Germinal center (tissue), 1 donor: ENCODE measurements around the gene PRPSAP2.
A peak's percentile ranks its signal among the peaks of the same experiment; 100 is the strongest.
"Not testable (repeated sequence)": the region's sequence is repeated elsewhere in the genome, so short reads cannot be mapped to it uniquely, and the experiment has no call there.

Source experiments
- DNase-seq: peaks from one replicate; pipeline ENCODE4 v3.0.0; 2012; ENCODE audit warnings: mixed read lengths, low spot score

Gene PRPSAP2

GRCh38 chr17:18857864-18858566 lies at the start of gene PRPSAP2:
TSS of gene PRPSAP2 (plus strand) at chr17:18858131. CDS start at chr17:18865834, 7,703 bp downstream.
- DNase-seq: peak; percentile 99

- DNase-seq: not testable (repeated sequence)
Observed at GRCh38 chr17:18815924-18816323, 42.0 kb upstream of the PRPSAP2 start.

GRCh38 chr17:18816489-18817371 lies 41.2 kb upstream of the PRPSAP2 start:
- not testable (repeated sequence) for DNase-seq

- DNase-seq: not testable (repeated sequence)
Observed at GRCh38 chr17:18821430-18821829, 36.5 kb upstream of the PRPSAP2 start.

- not testable (repeated sequence) for DNase-seq
Observed at GRCh38 chr17:18827613-18828012, 30.3 kb upstream of the PRPSAP2 start.

- no peak for DNase-seq
Observed at GRCh38 chr17:18848501-18848900, 9.4 kb upstream of the PRPSAP2 start.

- no peak for DNase-seq
Observed at GRCh38 chr17:18850679-18851078, 7.3 kb upstream of the PRPSAP2 start.

GRCh38 chr17:18851201-18851600 lies 6.7 kb upstream of the PRPSAP2 start:
- DNase-seq: no peak

- DNase-seq: no peak
Observed at GRCh38 chr17:18854956-18855355, 3.0 kb upstream of the PRPSAP2 start.

- DNase-seq: peak; percentile 85
Observed at GRCh38 chr17:18855831-18856569, 1.9 kb upstream of the PRPSAP2 start.

- DNase-seq: no peak
Observed at GRCh38 chr17:18856570-18856915, 1.4 kb upstream of the PRPSAP2 start.

- DNase-seq: no peak
Observed at GRCh38 chr17:18858567-18859245, 775 bp downstream of the PRPSAP2 start.

- no peak for DNase-seq
Observed at GRCh38 chr17:18859256-18859655, 1.3 kb downstream of the PRPSAP2 start.

GRCh38 chr17:18860161-18860972 lies 2.4 kb downstream of the PRPSAP2 start:
- no peak for DNase-seq

- DNase-seq: no peak
Observed at GRCh38 chr17:18862011-18862410, 4.1 kb downstream of the PRPSAP2 start.

- not testable (repeated sequence) for DNase-seq
Observed at GRCh38 chr17:18864996-18865395, 7.1 kb downstream of the PRPSAP2 start.

- no peak for DNase-seq
Observed at GRCh38 chr17:18866866-18867813, 9.2 kb downstream of the PRPSAP2 start.

- no peak for DNase-seq
Observed at GRCh38 chr17:18877104-18877645, 19.2 kb downstream of the PRPSAP2 start.

- DNase-seq: no peak
Observed at GRCh38 chr17:18888766-18889290, 30.9 kb downstream of the PRPSAP2 start.
